HepG2 (cell line): Measurements from ENCODE around the gene FAM174C. TPM values are rescaled to one million over a fixed set of nuclear protein-coding genes. Genes with fewer than 3 reads are reported as not detected.

Source experiments
- ARID5B ChIP-seq: IDR thresholded peaks from 2 replicates; pipeline ENCODE4 v1.4.0; 2020; ENCODE audit warnings: mild to moderate bottlenecking, missing genetic modification reagents
- ERF ChIP-seq: IDR thresholded peaks from 2 replicates; pipeline ENCODE4 v1.6.1; 2018; ENCODE audit warnings: missing biosample characterization, missing genetic modification reagents
- GATAD2A ChIP-seq: IDR thresholded peaks from 2 replicates; pipeline ENCODE4 v1.6.1; 2016
- GMEB1 ChIP-seq: sonication (generic); formaldehyde crosslinking; IDR thresholded peaks from 2 replicates; pipeline ENCODE4 v1.5.1; 2020; ENCODE audit warnings: missing genetic modification reagents, mild to moderate bottlenecking, borderline replicate concordance
- JUND ChIP-seq: sonication (generic); formaldehyde crosslinking; IDR thresholded peaks from 2 replicates; pipeline ENCODE4 v1.8.0; 2022; ENCODE audit warnings: mild to moderate bottlenecking, missing genetic modification reagents
- MTF1 ChIP-seq: sonication (generic); formaldehyde crosslinking; IDR thresholded peaks from 2 replicates; pipeline ENCODE4 v1.5.0; 2020; ENCODE audit warnings: missing genetic modification reagents
- POLR2AphosphoS2 ChIP-seq: IDR thresholded peaks from 2 replicates; pipeline ENCODE4 v1.6.1; 2011; ENCODE audit warnings: low read depth, low read length, improper control_type of control experiment
- PRDM4 ChIP-seq: sonication (generic); formaldehyde crosslinking; IDR thresholded peaks from 2 replicates; pipeline ENCODE4 v1.9.0; 2021; ENCODE audit warnings: missing genetic modification reagents, borderline replicate concordance
- RELA ChIP-seq: sonication (generic); formaldehyde crosslinking; IDR thresholded peaks from 2 replicates; pipeline ENCODE4 v1.4.0; 2020; ENCODE audit warnings: missing genetic modification reagents
- SNAPC4 ChIP-seq: sonication (generic); formaldehyde crosslinking; IDR thresholded peaks from 2 replicates; pipeline ENCODE4 v1.4.0; 2020; ENCODE audit warnings: mild to moderate bottlenecking, missing genetic modification reagents
- TBX3 ChIP-seq: fragments of 450-650 bp; IDR thresholded peaks from 2 replicates; pipeline ENCODE4 v1.6.1; 2017; ENCODE audit warnings: antibody characterized with exemption, mild to moderate bottlenecking, inconsistent platforms, borderline replicate concordance
- THAP8 ChIP-seq: sonication (generic); formaldehyde crosslinking; IDR thresholded peaks from 2 replicates; pipeline ENCODE4 v1.5.1; 2020; ENCODE audit warnings: missing genetic modification reagents, mild to moderate bottlenecking, borderline replicate concordance
- WIZ ChIP-seq: sonication (generic); formaldehyde crosslinking; IDR thresholded peaks from 2 replicates; pipeline ENCODE4 v1.5.1; 2020; ENCODE audit warnings: mild to moderate bottlenecking, missing genetic modification reagents
- ZNF7 ChIP-seq: IDR thresholded peaks from 2 replicates; pipeline ENCODE4 v1.6.1; 2016; ENCODE audit warnings: missing biosample characterization, missing genetic modification reagents
- ZZZ3 ChIP-seq: sonication (generic); formaldehyde crosslinking; IDR thresholded peaks from 2 replicates; pipeline ENCODE4 v1.4.0; 2020; ENCODE audit warnings: missing genetic modification reagents, mild to moderate bottlenecking, borderline replicate concordance
- polyA plus RNA-seq, 8 experiments: library from polyadenylated mRNA; depleted of rRNA in 3 of 8; stranded (reverse) in 7 of 8; unstranded in 1 of 8; fragments of >200 nt; fragmentation: Illumina TruSeq in 4 of 8; extraction: Trizol in 4 of 8; gene quantifications; 2 replicates each; pipeline versions ENCODE4 v1.2.1 to v1.2.3, GENCODE V29; 2011 to 2016; ENCODE audit warnings: low read depth in 4 of 8, missing spikeins in 1 of 8, mixed read lengths in 1 of 8; ENCODE audit not compliant: insufficient read depth in 1 of 8
- total RNA-seq, 5 experiments: library from RNA; depleted of rRNA; stranded (reverse); fragments of >200 nt; fragmentation: Illumina TruSeq; extraction: Trizol; gene quantifications; 2 replicates each; pipeline ENCODE4 v1.2.3, GENCODE V29; 2016; ENCODE audit warnings: low read depth in 1 of 5

FAM174C gene
- total and polyA plus RNA-seq, 2 of the 13 experiments (the other 11 are each of a cell fraction or from before 2014, with no cell fraction given), result 19.5 to 31.3 TPM

GRCh38 chr19:1269478-1270212, 5.7 kb upstream of the FAM174C start (continued):
- no peak for TF ChIP-seq ZNF7 (CRISPR knock-in tag)
- TF ChIP-seq POLR2AphosphoS2, result peak; percentile 68
- TF ChIP-seq GMEB1, result peak; percentile 33; the same call in 1 of the 2 replicates
- TF ChIP-seq GATAD2A (CRISPR knock-in tag), result no peak
- TF ChIP-seq WIZ (CRISPR knock-in tag), result no peak
- TF ChIP-seq TBX3, result peak; percentile 23; the same call in 1 of the 2 replicates
- TF ChIP-seq SNAPC4, result no peak
- no peak for TF ChIP-seq RELA (CRISPR knock-in tag)
- no peak for TF ChIP-seq MTF1 (CRISPR knock-in tag)
- TF ChIP-seq ZZZ3 (CRISPR knock-in tag), result 0 out of 2 replicates have a peak, but pooled peaks have one; percentile 15
- 0 out of 2 replicates have a peak, but pooled peaks have one; percentile 30 for TF ChIP-seq JUND
- TF ChIP-seq PRDM4 (CRISPR knock-in tag), result no peak
- peak; percentile 53; the same call in 1 of the 2 replicates for TF ChIP-seq ERF (CRISPR knock-in tag)
- no peak for TF ChIP-seq THAP8 (CRISPR knock-in tag)
- no peak for TF ChIP-seq ARID5B
